HG03066 (cell line): Measurements from ENCODE around the gene UQCRC2.
"Not testable (repeated sequence)": the region's sequence is repeated elsewhere in the genome, so short reads cannot be mapped to it uniquely, and the experiment has no call there.

Experiments used
- ATAC-seq: cut with Tn5 transposase; IDR thresholded peaks from one replicate; pipeline ENCODE4 v1.9.1; 2021; ENCODE audit warnings: low read depth; ENCODE audit not compliant: unreplicated experiment

The UQCRC2 gene

DNA sequence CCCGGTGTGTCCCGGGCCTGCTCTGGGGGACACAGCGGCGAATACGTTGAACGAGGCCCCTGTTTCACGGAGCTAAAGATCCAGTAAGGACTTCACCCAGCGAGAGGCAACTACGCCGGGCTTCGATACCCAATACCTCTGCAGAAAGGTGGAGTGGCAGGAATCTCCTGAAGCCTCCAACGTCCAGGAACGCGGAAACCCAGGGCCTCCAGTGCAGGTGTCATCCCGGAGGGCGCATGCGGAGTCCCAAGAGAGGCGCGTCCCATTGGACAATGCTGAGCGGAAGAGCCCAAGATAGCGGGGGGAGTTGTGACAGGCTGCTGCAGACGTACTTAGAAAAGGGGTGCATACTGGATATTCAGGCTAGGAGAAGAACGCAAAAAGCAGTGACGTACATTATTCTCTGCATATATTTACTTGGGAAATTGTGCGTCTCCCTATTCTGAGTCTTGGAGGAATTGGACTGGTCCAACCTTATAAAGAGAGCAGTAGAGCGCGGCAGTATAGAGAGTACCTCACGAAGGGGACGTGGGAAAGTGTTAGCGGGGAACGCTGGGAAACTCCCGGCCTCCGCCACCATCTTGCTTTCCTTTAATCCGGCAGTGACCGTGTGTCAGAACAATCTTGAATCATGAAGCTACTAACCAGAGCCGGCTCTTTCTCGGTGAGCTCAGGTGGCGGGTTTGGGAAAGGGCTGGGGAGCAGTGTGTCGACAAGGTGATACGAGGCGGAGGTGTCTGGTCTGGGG, at the start of gene UQCRC2:
Gene UQCRC2 (plus strand): TSS at position 569 of the 748 bp plus-strand sequence. CDS start 63 bp downstream, at position 632.
- ATAC-seq, result peak; percentile 84

DNA sequence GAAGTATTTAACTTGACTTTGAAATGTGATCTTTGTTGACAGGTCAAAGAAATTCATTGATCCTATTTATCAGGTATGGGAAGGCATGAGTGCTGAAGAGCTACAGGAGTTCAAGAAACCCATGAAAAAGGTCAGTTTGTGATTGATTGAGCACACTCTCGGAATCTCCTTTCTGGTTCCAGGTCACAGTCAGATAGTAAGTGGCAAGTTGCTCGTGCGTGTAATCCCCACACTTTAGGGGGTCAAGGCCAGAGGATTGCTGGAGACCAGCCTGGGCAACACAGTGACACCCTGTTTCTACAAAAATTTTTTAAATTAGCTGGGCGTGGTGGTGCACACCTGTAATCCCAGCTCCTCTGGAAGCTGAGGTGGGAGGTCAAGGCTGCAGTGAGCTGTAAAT, 20.5 kb upstream of the UQCRC2 start:
- ATAC-seq, result not testable (repeated sequence)

DNA sequence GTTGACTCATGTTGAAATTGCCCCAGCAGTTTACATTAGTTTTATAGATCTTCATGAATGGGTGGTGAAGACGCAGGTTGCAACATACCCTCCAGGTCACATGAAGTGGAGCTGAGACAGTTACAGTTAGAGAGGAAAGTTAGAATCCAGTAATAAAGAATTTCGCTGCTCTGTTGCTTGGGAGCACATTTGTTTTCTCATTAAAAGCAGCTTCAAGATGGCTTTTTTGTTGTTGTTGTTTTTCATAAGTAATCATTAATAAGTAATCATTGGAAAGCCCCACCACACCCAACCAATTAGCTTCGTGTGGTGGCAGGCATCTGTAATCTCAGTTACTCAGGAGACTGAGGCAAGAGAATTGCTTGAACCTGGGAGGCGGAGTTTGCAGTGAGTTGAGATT, 19.8 kb upstream of the UQCRC2 start:
- ATAC-seq, result not testable (repeated sequence)

DNA sequence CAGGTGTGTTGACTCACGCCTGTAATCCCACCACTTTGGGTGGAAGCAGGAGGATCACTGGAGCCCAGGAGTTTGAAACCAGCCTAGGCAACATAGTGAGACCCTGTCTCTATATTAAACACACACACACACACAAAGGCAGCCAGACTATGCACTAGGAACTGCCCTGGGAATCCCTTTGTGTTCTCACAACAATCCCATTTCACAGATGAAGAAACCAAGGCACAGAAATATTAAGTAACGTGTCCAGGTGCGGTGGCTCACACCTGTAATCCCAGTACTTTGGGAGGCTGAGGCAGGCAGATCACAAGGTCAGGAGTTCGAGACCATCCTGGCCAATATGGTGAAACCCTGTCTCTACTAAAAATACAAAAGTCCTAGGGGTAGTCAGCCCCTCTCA, 19.4 kb upstream of the UQCRC2 start:
- not testable (repeated sequence) for ATAC-seq

DNA sequence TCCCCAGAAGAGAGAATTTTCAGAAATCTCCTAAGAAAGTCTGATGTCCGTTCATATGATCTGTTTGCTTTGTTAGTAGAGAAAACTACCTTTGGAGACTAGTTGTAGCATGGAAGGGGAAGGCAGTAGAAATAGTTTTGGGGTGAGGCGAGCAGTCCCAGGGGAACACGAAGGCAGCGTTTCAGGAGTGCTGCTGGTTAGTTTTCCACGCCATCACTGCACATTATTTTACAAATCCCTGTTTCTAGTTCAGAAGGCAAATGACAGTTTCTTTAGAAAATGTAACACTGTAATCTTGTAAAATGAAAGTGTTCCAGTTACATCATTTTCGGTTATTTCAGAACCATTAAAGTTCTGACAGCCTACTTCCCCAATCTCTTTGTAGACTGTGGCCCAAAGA, 16.9 kb upstream of the UQCRC2 start:
- not testable (repeated sequence) for ATAC-seq

DNA sequence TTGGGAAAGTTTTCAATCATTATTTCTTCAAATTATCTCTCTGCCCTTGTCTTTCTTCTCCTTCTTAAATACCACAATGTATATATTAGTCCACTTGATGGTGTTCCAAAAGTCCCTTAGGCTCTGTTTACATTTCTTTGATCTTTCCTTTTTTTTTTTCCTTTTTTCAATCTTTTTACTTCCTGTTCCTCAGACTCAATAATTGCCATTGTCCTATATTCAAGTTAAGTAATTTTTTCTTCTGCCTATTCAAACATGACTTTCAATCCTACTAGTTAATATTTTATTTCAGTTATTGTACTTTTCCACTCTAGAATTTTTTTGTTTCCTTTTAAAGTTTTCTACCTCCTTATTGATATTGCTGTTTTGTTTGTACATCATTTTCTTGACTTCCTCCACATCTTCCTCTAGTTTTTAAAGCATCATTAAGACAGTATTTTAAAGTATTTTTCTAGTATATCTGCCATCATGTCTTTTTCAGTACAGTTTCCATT, 15.8 kb upstream of the UQCRC2 start:
- ATAC-seq, result no peak

DNA sequence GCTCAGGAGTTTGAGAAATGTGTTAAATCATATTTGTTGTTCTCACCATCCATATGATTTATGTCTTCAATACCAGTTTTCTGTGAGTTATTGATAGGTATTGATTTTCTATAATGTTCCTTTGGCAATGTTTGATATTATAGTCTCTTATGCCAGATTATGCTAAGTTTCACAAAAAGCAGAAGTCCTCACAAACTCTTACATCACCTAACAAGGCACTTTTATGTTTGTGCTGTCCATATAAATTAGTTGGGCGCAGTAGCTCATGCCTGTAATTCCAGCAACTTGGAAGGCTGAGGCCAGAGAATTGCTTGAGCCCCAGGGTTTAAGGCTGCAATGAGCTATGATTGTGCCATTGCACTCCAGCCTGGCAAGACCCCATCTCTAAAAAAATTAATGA, 12.6 kb upstream of the UQCRC2 start:
- ATAC-seq, result no peak

DNA sequence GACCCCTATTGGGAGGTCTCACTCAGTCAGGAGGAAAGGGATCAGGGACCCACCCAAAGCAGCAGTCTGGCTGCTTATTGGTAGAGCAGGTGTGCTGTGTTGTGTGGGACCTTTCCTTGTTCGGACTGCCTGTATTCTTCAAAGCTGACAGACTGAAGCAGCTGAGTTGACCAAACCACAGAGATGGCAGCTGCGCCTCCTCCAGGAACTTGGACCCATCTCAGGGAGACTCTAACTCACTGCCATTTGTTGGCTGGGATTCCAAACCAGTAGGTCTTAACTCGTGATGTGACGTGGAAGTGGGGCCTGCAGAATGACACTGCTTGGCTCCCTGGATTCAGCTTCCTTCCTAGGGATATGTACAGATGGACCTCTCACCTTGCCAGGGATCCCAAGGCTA, 9.6 kb upstream of the UQCRC2 start:
- ATAC-seq, result no peak

DNA sequence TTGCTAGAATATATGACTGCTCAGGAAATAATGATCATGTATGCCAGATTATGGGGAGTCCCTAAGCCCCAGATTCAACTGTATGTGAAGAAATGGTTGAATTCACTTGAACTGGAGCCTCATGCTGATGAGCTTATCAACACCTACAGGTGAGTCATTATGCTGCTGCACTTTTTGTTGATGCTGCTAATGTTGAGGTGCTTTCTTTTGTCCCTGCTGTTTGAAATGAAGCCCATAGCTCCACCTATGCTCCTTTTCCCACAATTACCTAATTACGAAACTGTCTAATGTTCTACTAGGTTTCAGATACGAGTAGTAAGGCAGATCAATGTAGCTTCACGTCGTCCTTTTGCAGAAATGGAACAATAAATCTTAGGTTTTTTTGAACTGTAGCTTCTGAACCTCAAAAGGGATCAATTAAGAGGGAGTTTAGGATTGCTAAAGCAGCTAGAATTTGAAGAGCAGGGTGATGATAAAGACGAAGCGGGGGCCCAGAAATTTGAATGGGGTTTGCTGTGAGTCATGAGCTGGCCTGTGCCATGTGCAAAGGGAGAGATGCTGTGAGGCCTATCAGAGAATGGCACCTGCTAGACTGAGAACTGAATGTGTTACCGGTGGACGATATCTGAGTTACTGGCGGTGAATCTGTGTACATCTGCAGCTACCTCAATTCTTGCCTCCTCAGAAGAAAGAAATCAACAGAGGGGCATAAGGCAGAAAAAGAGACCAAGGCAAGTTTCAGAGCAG, 6.1 kb upstream of the UQCRC2 start:
- ATAC-seq, result no peak

DNA sequence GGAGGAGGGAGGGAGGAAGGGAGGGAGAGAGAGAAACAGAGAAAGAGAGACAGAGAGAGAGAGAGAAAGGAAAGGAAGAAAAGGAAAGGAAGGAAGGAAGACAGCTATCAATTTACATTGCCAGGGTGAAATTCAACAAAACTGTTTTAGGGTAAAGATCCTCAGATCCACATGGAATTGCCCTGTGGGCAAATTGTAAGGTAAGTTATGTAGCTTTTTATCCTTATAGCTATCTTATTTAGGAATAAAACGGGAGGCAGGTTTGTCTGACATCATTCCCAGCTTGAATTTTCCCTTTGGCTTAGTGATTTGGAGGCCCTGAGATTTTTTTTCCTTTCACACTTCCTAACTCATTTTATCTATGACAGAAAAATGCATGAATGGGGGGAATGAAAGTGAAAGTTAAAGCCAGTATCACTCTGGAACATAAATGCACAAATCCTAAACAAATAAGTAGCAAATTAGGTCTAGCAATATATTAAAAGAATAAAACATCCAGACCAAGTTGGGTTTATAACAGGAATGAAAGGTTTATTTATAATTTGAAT, 3.4 kb upstream of the UQCRC2 start:
- ATAC-seq, result no peak

DNA sequence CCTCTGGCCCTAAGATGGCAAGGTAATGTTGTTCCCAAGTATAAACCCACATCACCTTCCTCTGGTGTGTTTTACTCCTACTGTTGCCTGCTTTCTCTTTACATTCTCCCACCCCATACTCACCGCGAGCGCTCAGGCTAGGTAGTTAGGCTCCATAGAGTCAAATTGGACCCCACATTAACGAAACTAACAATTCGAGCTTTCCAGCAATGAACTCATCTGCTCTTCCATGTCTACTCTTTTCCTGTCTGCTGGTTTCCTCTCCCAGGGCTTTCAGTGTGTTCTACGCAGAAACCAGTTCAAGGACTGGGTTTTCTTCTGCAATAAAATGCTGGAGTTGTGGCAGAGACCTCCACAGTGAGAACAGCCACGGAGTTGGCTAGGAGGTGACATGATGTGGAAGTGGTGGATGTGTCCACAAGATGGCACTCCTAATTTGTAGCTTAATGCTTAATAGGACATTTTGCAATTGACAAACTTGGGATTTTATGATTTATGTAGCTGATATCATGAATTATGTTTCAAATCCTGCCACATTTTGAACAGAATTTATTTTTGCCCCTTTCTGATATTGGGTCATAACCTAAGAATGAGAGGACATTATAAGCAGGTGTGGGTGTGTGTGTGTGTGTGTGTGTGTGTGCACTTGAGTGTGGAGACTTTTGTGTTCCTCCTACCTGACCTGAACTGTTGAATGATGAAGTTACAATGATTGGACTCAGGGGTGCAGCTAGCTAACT, 2.2 kb upstream of the UQCRC2 start:
- ATAC-seq, result no peak

DNA sequence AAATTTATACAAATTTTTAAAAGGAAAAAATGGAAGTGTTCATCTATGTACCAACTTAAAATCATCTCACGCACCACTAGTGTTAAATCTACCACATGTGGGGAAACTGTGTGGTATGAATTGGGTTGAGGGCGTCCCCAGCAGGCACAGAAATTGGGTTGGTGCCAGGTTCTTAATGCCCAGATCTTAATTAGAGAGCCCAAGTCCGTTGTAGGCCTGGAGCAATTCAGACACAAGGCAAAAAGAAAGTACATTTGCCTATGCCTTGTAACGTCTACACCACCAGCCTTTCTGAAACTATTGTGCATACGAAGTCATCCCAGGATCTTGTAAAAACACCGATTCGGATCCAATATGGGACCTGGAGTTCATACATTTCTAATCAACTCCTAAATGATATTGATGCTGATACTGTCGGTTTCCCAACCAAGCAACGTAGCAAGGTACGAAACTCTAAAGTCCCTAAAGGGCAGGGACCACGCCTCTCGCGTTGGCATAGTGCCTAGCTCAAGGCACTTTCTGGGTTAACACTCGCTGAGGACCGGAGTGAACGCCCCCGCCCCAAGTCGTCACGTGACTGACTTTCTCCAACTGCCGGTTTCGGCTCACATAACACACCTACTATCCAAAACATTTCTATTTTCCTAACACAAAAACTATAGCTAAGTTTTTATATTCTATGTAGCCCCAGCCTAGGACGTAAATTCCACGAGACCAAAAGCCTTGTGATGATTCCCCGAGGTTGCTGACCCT, 945 bp upstream of the UQCRC2 start:
- peak; percentile 31 for ATAC-seq

DNA sequence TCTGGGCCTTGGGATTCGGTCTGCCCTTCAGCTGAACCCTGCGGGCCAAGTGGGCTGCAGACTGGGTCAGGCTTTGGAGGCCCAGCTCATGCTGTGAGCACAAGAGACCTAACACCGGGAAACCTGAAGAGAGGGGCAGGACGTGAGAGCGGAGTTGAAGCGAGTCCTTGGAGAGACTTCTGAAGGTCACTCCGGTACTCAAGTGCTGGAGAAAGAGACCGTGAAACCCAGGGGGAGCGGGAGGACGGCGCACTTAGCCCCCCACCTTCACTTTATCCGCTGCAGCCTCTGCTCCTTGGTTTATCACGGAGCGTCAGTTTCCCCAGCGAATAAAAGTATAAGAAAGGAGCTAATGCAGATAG, 361 bp downstream of the UQCRC2 start:
- peak; percentile 2 for ATAC-seq

DNA sequence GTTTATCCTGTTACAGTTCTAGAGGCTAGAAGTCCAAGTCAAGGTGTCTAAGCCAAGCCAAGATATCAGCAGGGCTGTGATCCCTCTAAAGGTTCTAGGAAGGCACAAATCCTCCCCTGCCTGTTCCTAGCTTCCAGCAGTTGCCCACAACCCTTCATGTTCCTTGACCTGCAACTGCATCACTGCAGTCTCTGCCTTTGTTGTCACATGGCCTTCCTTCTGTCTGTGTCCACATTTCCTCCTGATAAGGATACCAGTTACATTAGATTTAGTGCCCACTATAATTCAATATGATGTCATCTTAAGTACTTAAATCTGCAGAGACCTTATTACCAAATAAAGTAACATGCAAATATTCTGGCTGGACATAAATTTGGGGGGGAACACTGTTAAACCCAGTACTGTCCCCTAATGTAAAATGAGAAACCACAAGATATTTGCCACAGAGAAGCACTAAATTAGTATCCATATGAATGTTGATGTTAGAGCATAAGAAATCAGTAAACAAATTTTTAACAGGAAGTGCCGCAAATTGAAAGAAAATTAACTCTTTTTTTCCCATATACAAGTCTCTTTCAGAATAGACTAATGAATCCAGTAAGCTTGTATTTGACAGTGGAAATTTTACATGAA, 4.7 kb downstream of the UQCRC2 start:
- ATAC-seq, result no peak

DNA sequence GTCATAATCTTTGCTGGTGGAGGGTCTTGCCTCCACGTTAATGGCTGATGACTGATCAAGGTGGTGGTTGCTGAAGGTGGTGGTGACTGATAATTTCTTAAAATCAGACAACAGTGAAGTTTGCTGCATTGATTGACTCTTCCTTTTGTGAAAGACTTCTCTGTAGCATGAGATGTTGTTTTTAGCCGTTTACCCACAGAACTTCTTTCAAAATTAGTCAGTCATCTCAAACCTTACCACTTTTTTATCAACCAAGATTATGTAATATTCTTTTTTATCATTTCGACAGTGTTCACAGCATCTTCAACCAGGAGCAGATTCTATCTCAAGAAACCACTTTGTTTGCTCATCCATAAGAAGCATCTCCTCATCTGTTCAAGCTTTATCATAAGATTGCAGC, 5.9 kb downstream of the UQCRC2 start:
- ATAC-seq, result no peak

DNA sequence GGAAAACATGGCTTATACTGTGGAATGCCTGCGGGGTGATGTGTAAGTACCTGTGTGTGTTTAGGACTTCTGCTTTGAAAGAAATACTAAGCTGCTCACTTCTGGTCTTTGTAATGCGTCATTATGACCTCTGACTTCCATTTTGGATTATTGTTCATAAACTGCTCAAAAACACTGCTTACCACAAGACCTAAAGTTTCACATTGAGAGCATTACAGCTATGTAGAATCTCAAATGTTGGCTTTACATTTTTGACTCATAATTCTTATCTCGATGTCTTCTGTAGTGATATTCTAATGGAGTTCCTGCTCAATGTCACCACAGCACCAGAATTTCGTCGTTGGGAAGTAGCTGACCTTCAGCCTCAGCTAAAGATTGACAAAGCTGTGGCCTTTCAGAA, 9.3 kb downstream of the UQCRC2 start:
- ATAC-seq, result no peak

DNA sequence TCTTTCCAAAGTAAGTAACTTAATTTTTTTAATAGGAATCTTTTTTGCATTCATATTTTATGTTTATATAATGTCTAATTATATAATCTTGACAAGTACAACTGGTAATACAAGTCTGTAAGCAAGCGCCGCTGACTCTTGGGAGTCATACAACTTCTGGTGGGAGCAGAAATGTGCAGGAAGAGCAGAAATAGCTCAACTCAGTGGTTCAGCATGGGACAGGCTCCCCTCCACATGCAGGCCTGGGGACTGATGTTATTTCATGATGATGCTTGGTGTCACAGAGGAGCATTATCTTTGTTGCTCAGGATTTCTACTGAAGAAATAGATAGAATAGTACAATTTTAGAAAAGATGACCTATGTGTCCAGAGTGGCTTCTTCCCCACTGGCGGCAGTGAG, 10.7 kb downstream of the UQCRC2 start:
- ATAC-seq, result no peak

DNA sequence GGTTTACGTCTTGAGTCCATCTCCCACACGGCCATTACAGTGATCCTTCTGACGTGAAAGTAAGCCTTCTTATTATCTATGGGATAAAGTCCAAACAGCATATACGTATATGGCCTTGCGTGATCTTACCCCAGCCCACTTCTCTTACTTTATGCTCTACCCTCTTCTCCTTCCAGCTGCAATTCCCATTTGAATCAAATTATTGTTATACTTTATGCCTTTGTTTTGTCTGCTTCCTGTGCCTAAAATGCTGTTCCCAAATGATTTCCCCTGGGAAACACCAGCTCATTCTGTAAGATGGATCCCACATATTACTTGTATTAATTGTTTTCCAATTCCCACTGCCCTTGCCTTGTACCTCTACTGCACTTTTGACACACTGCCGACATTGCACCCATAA, 11.2 kb downstream of the UQCRC2 start:
- no peak for ATAC-seq

DNA sequence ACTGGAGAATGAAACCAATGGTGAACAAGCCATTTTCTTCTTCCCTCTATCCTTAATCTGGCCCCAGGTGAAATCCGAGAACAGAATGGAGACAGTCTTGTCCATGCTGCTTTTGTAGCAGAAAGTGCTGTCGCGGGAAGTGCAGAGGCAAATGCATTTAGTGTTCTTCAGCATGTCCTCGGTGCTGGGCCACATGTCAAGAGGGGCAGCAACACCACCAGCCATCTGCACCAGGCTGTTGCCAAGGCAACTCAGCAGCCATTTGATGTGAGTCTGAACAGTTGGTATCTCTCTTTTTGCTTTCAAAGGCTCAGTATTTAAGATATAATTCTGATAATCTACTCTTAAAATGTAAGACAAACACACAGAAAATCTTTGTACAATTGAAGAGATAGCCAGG, 18.7 kb downstream of the UQCRC2 start:
- no peak for ATAC-seq

DNA sequence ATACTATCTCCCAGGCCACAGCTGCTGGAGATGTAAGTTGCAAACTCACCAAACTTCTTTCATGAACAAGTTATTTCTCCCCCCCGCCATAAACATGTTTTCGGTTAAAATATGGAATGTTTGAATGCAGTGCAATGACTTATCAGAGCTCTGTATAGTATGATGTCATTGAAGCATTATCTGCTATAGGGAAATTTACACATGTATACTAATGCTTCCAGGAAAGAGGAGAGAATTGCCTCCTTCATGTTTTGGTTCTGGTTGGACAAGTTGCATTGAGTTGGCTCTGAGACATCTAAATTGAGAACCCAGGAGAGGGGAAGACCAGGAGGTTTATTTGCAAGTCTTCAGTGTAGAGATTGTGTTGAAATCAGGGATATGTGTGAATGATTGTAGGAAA, 20.8 kb downstream of the UQCRC2 start:
- ATAC-seq, result no peak
